Calu3 (cell line): ENCODE measurements around the gene BRSK2. TPM values are rescaled to one million over a fixed set of nuclear protein-coding genes. Genes with fewer than 3 reads are reported as not detected.

ENCODE experiments used
- BruUV-seq: library from RNA; stranded (reverse); fragments of 400-500 nt; replicated peaks from 2 replicates; lab custom pipeline; 2021; lab: Mats Ljungman, UMichigan
- CTCF ChIA-PET: fragments of 300-600 bp; sonication (Branson Sonifier 250); formaldehyde crosslinking; loops from one replicate; lab custom pipeline; 2022; ENCODE audit warnings: antibody characterized with exemption; lab: Charles Lee
- DNase-seq: peaks from one replicate; pipeline ENCODE4 v3.0.0; 2022
- H3K27ac Mint-ChIP-seq: one replicate; pipeline ENCODE4 v1.8.0; 2022; ENCODE audit warnings: mixed read lengths; ENCODE audit not compliant: unreplicated experiment
- H3K27me3 Mint-ChIP-seq: one replicate; pipeline ENCODE4 v1.8.0; 2022; ENCODE audit warnings: mixed read lengths; ENCODE audit not compliant: unreplicated experiment
- H3K36me3 Mint-ChIP-seq: one replicate; pipeline ENCODE4 v1.8.0; 2022; ENCODE audit warnings: mild to moderate bottlenecking, moderate library complexity, mixed read lengths; ENCODE audit not compliant: insufficient read depth, unreplicated experiment
- H3K4me1 Mint-ChIP-seq: one replicate; pipeline ENCODE4 v1.8.0; 2022; ENCODE audit warnings: mild to moderate bottlenecking, low read depth, mixed read lengths; ENCODE audit not compliant: unreplicated experiment
- H3K4me3 Mint-ChIP-seq: one replicate; pipeline ENCODE4 v1.8.0; 2022; ENCODE audit warnings: mild to moderate bottlenecking, low read depth, moderate library complexity, mixed read lengths; ENCODE audit not compliant: unreplicated experiment
- H3K9me3 Mint-ChIP-seq: one replicate; pipeline ENCODE4 v1.8.0; 2022; ENCODE audit warnings: low read depth, mixed read lengths; ENCODE audit not compliant: unreplicated experiment
- intact Hi-C: fragments of 100-400 bp; cut with micrococcal nuclease; formaldehyde crosslinking; loops from one replicate; pipeline ENCODE4 v1.10.0; 2022; ENCODE audit not compliant: unreplicated experiment
- total RNA-seq: library from RNA; stranded (reverse); gene quantifications from 2 replicates; pipeline ENCODE4 v1.2.3, GENCODE V29; 2022
- TF ChIP-seq, protein P1 (sequence below): fragments of 200-600 bp; IDR thresholded peaks from one replicate; pipeline ENCODE4 v1.8.0; 2022; ENCODE audit warnings: antibody characterized with exemption; ENCODE audit not compliant: unreplicated experiment

The BRSK2 gene
- total RNA-seq, 1 experiment from 2014 or later = 2.6 TPM

DNA sequence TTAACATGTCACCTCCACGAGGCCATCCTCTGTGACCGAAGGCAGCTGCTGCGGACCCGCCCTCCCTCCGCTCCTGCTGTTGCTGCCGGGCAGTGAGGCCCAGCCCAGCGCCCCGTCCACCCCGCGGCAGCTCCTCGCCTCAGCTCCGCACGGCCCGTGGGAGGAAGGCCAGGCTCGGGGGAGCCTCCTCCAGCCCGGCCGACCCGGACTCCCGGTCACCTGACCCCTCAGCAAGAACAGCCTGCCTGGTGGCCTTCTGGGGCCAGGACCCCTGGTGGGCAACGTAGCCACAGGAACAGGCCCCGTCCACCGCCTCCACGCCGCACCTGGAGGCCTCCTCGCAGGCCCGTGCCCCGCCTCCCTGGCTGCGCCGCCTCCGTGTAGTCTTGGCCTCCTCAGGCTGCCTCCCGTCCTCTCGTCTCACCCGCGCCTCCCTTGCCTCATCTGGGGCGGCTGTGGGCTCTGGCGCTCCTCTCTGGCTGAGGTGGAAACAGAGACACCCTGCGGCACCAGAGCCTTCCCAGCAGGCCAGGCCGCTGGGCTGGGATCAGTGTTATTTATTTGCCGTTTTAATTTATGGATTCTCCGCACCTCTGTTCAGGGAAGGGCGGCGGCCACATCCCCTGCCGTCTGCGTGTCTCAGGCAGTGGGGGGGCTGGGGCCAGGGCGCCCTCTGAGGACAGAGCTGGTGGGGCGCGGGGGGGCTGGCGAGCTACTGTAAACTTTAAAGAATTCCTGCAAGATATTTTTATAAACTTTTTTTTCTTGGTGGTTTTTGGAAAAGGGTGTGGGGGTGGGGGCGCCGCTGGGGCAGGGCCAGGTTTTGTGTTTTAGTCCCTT, 71.5 kb downstream of the BRSK2 start:
- intact Hi-C loops = no loop called here
- Mint-ChIP-seq H3K4me3 (no peak overlapping the region), H3K27ac (no peak overlapping the region), H3K4me1 (no peaks in the 10 kb centered on the region), H3K9me3 (no peaks in the 10 kb centered on the region), H3K27me3 (no peaks in the 10 kb centered on the region), H3K36me3 (peaks cover 21% of the 10 kb centered on the region)
- no peak for DNase-seq
- CTCF ChIA-PET = interaction anchor here (0.7 kb wide), 2 partner anchors 50 to 78 kb away, joined by 3 read pairs; no protein-coding TSS in a partner anchor
- BruUV-seq = no TSS peak
- TF ChIP-seq, protein P1, sequence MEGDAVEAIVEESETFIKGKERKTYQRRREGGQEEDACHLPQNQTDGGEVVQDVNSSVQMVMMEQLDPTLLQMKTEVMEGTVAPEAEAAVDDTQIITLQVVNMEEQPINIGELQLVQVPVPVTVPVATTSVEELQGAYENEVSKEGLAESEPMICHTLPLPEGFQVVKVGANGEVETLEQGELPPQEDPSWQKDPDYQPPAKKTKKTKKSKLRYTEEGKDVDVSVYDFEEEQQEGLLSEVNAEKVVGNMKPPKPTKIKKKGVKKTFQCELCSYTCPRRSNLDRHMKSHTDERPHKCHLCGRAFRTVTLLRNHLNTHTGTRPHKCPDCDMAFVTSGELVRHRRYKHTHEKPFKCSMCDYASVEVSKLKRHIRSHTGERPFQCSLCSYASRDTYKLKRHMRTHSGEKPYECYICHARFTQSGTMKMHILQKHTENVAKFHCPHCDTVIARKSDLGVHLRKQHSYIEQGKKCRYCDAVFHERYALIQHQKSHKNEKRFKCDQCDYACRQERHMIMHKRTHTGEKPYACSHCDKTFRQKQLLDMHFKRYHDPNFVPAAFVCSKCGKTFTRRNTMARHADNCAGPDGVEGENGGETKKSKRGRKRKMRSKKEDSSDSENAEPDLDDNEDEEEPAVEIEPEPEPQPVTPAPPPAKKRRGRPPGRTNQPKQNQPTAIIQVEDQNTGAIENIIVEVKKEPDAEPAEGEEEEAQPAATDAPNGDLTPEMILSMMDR = no peak

DNA sequence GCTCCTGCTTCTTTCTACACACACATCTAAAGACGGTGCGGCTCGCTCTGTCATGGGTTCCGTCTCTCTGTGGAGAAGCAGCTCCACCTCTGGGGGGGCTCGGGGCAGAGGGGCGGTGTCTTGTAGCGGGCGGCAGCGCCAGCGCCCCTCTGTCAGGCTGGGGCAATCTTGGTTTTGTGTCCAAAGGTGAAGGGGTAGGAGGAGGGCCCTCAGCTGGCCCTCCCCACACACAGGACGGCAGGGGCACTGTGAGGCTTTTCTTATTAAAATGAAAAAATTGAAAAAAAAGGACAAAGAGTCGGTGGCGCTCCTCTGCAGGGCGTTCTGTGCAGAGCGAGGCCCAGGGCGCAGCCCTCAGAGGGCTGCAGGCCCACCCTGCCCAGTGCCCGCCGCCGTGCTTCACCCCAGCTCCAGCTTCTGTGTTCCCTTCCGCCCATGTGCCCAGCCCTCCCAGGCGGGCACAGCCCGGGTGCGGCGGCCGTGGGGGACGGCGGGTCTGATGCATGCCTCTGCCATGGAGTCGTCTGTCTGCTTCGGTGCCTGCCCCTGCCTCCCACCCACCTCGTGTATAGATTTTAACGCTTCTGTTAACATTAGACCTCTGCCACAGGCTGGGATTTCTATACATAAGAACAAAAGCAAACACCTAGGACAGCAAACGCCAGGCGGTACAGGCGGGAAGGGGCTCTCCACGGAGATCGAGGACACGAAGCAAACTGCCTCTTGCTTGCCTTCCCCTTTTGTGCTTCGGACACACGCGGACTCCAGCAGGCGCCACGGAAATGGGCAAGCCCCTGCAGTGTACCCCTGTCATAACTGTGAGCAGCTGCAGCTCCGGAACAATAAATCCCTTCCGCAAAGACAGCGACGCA, 72.3 kb downstream of the BRSK2 start:
- CTCF ChIA-PET = interaction anchor here (0.7 kb wide), 2 partner anchors 50 to 79 kb away, joined by 3 read pairs; no protein-coding TSS in a partner anchor
- BruUV-seq = no TSS peak
- no peak for DNase-seq
- Mint-ChIP-seq H3K4me1 (no peaks in the 10 kb centered on the region), H3K36me3 (peaks cover 22% of the 10 kb centered on the region), H3K27me3 (no peaks in the 10 kb centered on the region), H3K9me3 (no peaks in the 10 kb centered on the region), H3K27ac (no peak overlapping the region), H3K4me3 (no peak overlapping the region)
- intact Hi-C loops = no loop called here
- TF ChIP-seq, protein P1 = no peak

DNA sequence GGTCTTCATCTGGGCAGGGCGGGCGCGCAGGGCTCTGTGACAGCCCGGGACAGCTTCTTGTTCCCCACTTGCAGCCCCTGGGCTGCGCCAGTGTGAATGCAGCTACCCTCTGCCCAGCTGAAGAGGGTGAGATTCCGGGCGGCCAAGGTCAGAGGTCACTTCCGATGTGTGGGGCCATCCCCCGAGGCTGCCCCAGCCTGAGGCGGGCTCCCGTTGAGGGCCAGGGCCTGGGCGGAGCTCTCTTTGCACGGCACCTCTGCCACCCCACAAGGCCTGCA, 72.9 kb downstream of the BRSK2 start:
- CTCF ChIA-PET = no interaction called here
- BruUV-seq = no TSS peak
- intact Hi-C loops = no loop called here
- DNase-seq = no peak
- H3K9me3 Mint-ChIP-seq = no peaks in the 10 kb centered on the region
- TF ChIP-seq, protein P1 = no peak
- H3K27ac Mint-ChIP-seq = no peak overlapping the region
- H3K4me1 Mint-ChIP-seq = no peaks in the 10 kb centered on the region
- no peak overlapping the region for H3K4me3 Mint-ChIP-seq
- H3K27me3 Mint-ChIP-seq = no peaks in the 10 kb centered on the region
- H3K36me3 Mint-ChIP-seq = peaks cover 27% of the 10 kb centered on the region

DNA sequence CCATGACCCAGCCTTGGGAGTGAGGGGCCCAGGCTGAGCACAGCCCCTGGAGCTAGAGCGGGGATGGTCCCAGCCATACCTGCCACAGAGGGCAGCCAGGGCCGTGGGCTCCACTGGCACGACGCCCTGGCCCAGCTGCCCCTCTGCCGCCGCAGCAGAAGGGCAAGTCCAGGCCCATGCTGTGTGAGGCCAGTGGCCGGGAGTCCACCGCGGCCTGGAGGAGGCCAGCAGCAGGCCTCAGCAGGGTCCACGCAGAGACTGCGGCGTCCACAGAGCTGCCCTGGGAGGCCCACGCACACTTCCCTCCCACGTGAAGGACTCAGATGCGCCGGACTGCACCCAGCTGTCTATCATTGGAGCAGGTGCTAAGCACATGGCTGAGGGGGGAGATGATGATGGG, 73.3 kb downstream of the BRSK2 start:
- intact Hi-C loops = no loop called here
- Mint-ChIP-seq H3K27me3 (no peaks in the 10 kb centered on the region), H3K27ac (no peak overlapping the region), H3K4me3 (no peak overlapping the region), H3K4me1 (no peaks in the 10 kb centered on the region), H3K36me3 (peaks cover 27% of the 10 kb centered on the region), H3K9me3 (no peaks in the 10 kb centered on the region)
- CTCF ChIA-PET = no interaction called here
- TF ChIP-seq, protein P1 = no peak
- no peak for DNase-seq
- no TSS peak for BruUV-seq
